ENCODE measurements around the gene MN1. TPM values are rescaled to one million over a fixed set of nuclear protein-coding genes. Genes with fewer than 3 reads are reported as not detected.

The MN1 gene
- total RNA-seq, 2 experiments from 2014 or later: 0.27 to 0.28 TPM

DNA sequence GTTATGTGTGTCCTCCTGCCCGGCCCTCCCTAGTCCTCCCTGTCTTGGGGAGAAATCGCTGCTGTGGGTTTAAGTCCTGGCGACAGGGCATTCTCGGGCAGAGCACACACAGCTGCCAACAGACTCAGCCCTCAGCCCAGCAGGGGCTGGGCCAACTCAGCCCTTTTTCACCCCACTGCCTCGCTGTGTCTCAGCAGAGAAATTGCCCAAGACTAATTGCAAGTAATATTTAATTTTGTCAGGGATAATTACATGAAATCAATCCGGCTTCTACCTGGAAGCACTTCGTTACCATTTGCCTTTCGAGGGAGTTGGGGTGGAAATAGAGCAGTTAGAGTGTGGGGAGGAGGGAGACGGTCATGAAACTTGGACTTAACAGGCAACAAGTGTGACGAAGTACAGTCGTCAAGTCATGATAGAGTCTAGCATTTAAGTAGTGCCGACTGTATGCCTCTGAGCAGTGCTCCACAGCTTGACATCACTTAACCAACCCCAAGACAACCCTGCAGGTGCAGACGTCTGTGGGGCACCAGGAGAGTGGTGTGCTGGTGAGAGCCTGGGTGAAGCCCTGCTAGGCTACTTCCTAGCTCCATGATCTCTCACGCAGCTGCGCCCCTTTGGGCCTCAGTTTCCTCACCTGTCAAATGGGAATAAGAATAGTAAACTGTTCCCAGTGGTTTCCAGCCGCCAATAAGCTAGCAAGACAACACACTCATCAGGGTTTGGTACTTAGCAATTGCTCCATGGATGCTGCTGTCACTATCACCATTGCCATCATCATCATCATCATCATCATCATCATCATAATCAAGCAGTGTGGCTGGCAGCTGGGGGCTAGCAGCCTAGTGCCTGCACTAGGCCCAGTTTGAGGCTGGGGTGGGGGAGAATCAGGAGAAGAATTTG, 29.2 kb downstream of the MN1 start:
- Mint-ChIP-seq H3K4me1 (ENCODE audit: low read depth) (no peaks in the 10 kb centered on the region), H3K9me3 (no peaks in the 10 kb centered on the region), H3K27me3 (peaks cover 19% of the 10 kb centered on the region), H3K27ac (no peak overlapping the region), H3K4me3 (no peak overlapping the region), H3K36me3 (ENCODE audit: low read depth) (no peaks in the 10 kb centered on the region)
- Histone ChIP-seq H3K27me3 (ENCODE audit: control insufficient read depth in 1 of 2, insufficient read depth in 2 of 2, low read length in 2 of 2) (peaks cover 3 to 12% of the 10 kb centered on the region in 2 experiments), H3K4me3 (ENCODE audit: low read length) (no peak overlapping the region), H3K27ac (ENCODE audit: low read depth in 1 of 2, low read length in 2 of 2) (no peak overlapping the region), H3K9me3 (ENCODE audit: control insufficient read depth in 1 of 2, insufficient read depth in 1 of 2, low read length in 2 of 2) (no peaks in the 10 kb centered on the region), H3K36me3 (ENCODE audit: insufficient read depth, low read length) (no peaks in the 10 kb centered on the region), H3K4me1 (ENCODE audit: insufficient read depth, low read length) (no peaks in the 10 kb centered on the region)
- POLR2A ChIA-PET: no interaction called here
- TF ChIP-seq, protein P1, sequence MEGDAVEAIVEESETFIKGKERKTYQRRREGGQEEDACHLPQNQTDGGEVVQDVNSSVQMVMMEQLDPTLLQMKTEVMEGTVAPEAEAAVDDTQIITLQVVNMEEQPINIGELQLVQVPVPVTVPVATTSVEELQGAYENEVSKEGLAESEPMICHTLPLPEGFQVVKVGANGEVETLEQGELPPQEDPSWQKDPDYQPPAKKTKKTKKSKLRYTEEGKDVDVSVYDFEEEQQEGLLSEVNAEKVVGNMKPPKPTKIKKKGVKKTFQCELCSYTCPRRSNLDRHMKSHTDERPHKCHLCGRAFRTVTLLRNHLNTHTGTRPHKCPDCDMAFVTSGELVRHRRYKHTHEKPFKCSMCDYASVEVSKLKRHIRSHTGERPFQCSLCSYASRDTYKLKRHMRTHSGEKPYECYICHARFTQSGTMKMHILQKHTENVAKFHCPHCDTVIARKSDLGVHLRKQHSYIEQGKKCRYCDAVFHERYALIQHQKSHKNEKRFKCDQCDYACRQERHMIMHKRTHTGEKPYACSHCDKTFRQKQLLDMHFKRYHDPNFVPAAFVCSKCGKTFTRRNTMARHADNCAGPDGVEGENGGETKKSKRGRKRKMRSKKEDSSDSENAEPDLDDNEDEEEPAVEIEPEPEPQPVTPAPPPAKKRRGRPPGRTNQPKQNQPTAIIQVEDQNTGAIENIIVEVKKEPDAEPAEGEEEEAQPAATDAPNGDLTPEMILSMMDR (IDR thresholded peaks at IDR 0.05): no peak
- no peak for ATAC-seq (ENCODE audit: poor library complexity)
- CTCF ChIA-PET: no interaction called here
- no peak for DNase-seq
- intact Hi-C loops (cut with DNase I, micrococcal nuclease): no loop called here

DNA sequence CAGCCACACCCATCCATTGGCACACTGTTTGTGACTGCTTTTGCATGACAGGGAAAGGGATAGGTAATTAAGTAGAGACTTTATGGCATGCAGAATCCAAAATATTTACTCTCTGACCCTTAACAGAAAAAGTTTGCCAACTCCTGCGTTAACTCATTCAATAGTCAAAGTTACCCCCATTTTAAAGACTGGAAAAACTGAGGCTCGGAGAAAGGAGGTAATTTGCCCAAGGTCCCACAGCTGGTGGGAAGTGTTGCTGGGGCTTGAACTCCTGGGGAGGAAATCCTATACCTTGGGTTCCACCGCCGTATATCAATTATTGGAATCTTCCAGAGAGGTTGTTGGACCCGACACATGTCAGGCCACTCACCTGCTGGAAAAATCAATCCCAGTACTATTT, 29.9 kb downstream of the MN1 start:
- Mint-ChIP-seq H3K4me1 (ENCODE audit: low read depth) (no peaks in the 10 kb centered on the region), H3K9me3 (no peaks in the 10 kb centered on the region), H3K36me3 (ENCODE audit: low read depth) (no peaks in the 10 kb centered on the region), H3K27me3 (peaks cover 14% of the 10 kb centered on the region), H3K4me3 (no peak overlapping the region), H3K27ac (no peak overlapping the region)
- Histone ChIP-seq H3K36me3 (ENCODE audit: insufficient read depth, low read length) (no peaks in the 10 kb centered on the region), H3K4me3 (ENCODE audit: low read length) (no peak overlapping the region), H3K9me3 (ENCODE audit: control insufficient read depth in 1 of 2, insufficient read depth in 1 of 2, low read length in 2 of 2) (no peaks in the 10 kb centered on the region), H3K4me1 (ENCODE audit: insufficient read depth, low read length) (no peaks in the 10 kb centered on the region), H3K27ac (ENCODE audit: low read depth in 1 of 2, low read length in 2 of 2) (no peak overlapping the region), H3K27me3 (ENCODE audit: control insufficient read depth in 1 of 2, insufficient read depth in 2 of 2, low read length in 2 of 2) (peaks cover 3 to 12% of the 10 kb centered on the region in 2 experiments)
- TF ChIP-seq, protein P1 (IDR thresholded peaks at IDR 0.05): no peak
- POLR2A ChIA-PET: no interaction called here
- DNase-seq (no peak), ATAC-seq (ENCODE audit: poor library complexity) (no peak)
- intact Hi-C loops (cut with DNase I, micrococcal nuclease): no loop called here
- CTCF ChIA-PET: no interaction called here

DNA sequence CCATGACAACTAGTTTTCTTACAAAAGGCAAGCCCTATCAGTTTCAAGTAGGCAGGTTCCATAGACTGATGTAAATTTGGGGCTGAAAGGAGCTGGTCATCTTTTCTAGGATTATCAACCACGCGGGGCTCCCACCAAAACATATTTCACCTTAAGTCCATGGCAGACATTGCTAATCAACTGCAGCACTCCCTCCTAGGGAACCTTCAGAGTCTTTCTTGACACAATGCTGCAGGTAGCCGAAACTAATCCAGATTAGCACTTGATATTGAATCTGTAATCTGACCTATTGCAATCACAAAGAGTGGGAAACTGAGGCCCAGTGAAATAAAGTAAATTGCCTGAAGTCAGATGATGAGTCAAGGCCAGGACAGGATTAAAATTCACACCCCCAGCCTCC, 32.5 kb downstream of the MN1 start:
- TF ChIP-seq, protein P1 (IDR thresholded peaks at IDR 0.05): no peak
- ATAC-seq (ENCODE audit: poor library complexity) (no peak), DNase-seq (no peak)
- intact Hi-C loops (cut with DNase I, micrococcal nuclease): no loop called here
- no peak overlapping the region for H3K27ac ChIP-seq (ENCODE audit: low read depth in 1 of 2, low read length in 2 of 2)
- ChIA-PET POLR2A (no interaction called here), CTCF (no interaction called here)
- H3K36me3 ChIP-seq (ENCODE audit: insufficient read depth, low read length): no peaks in the 10 kb centered on the region
- no peaks in the 10 kb centered on the region for H3K27me3 ChIP-seq (ENCODE audit: control insufficient read depth in 1 of 2, insufficient read depth in 2 of 2, low read length in 2 of 2)
- H3K4me1 Mint-ChIP-seq (ENCODE audit: low read depth): no peaks in the 10 kb centered on the region
- H3K4me3 Mint-ChIP-seq: no peak overlapping the region
- no peaks in the 10 kb centered on the region for H3K9me3 ChIP-seq (ENCODE audit: control insufficient read depth in 1 of 2, insufficient read depth in 1 of 2, low read length in 2 of 2)
- H3K27me3 Mint-ChIP-seq: peaks cover 3% of the 10 kb centered on the region
- H3K9me3 Mint-ChIP-seq: no peaks in the 10 kb centered on the region
- H3K36me3 Mint-ChIP-seq (ENCODE audit: low read depth): no peaks in the 10 kb centered on the region
- H3K4me3 ChIP-seq (ENCODE audit: low read length): no peak overlapping the region
- H3K4me1 ChIP-seq (ENCODE audit: insufficient read depth, low read length): no peaks in the 10 kb centered on the region
- H3K27ac Mint-ChIP-seq: no peak overlapping the region
